22Rv1 (cell line): ENCODE measurements around the gene POPDC3.

Source experiments
- ZFX ChIP-seq: fragments of 450-650 bp; IDR thresholded peaks from 2 replicates; pipeline ENCODE4 v1.6.1; 2017; ENCODE audit warnings: antibody characterized with exemption, borderline replicate concordance
- TF ChIP-seq, protein P1 (sequence below): fragments of 450-650 bp; IDR thresholded peaks from 2 replicates; pipeline ENCODE4 v1.5.1; 2017; ENCODE audit warnings: mild to moderate bottlenecking

GRCh38 chr6:105109955-105110895 is 69.6 kb downstream of the POPDC3 start:
- TF ChIP-seq, protein P1, sequence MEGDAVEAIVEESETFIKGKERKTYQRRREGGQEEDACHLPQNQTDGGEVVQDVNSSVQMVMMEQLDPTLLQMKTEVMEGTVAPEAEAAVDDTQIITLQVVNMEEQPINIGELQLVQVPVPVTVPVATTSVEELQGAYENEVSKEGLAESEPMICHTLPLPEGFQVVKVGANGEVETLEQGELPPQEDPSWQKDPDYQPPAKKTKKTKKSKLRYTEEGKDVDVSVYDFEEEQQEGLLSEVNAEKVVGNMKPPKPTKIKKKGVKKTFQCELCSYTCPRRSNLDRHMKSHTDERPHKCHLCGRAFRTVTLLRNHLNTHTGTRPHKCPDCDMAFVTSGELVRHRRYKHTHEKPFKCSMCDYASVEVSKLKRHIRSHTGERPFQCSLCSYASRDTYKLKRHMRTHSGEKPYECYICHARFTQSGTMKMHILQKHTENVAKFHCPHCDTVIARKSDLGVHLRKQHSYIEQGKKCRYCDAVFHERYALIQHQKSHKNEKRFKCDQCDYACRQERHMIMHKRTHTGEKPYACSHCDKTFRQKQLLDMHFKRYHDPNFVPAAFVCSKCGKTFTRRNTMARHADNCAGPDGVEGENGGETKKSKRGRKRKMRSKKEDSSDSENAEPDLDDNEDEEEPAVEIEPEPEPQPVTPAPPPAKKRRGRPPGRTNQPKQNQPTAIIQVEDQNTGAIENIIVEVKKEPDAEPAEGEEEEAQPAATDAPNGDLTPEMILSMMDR, result no peak
- TF ChIP-seq ZFX, result no peak
